ENCODE data around the gene MYD88.

GRCh38 chr3:38163841-38164642 is 25.6 kb downstream of the MYD88 start:
- TF ChIP-seq CTCF (IDR thresholded peaks at IDR 0.05; ENCODE audit: poor library complexity, severe bottlenecking) (no peak), POLR2AphosphoS5 (IDR thresholded peaks at IDR 0.05) (no peak), RAD21 (conservative IDR thresholded peaks at IDR 0.05) (no peak), EP300 (conservative IDR thresholded peaks at IDR 0.05; ENCODE audit: poor library complexity, severe bottlenecking) (no peak), TAF1 (IDR thresholded peaks at IDR 0.05; ENCODE audit: low read depth) (no peak), MXI1 (conservative IDR thresholded peaks at IDR 0.05; ENCODE audit: poor library complexity, severe bottlenecking) (no peak), REST (IDR thresholded peaks at IDR 0.05; ENCODE audit: borderline replicate concordance) (no peak), EZH2 (IDR thresholded peaks at IDR 0.05; ENCODE audit: borderline replicate concordance, insufficient read depth, low read length, poor library complexity, severe bottlenecking) (no peak), SMC3 (conservative IDR thresholded peaks at IDR 0.05; ENCODE audit: poor library complexity) (no peak)

Data from neural cell (in vitro differentiated cells).